GM12873 (cell line): Measurements from ENCODE around the gene APBB1.

Source experiments
- TF ChIP-seq, protein P1 (sequence below): IDR thresholded peaks from 2 replicates; pipeline ENCODE4 v1.5.1; 2012; ENCODE audit warnings: low read depth, mild to moderate bottlenecking, moderate library complexity, low read length, control low read depth; ENCODE audit not compliant: insufficient read depth; ENCODE audit errors: missing control alignments

Gene APBB1

DNA sequence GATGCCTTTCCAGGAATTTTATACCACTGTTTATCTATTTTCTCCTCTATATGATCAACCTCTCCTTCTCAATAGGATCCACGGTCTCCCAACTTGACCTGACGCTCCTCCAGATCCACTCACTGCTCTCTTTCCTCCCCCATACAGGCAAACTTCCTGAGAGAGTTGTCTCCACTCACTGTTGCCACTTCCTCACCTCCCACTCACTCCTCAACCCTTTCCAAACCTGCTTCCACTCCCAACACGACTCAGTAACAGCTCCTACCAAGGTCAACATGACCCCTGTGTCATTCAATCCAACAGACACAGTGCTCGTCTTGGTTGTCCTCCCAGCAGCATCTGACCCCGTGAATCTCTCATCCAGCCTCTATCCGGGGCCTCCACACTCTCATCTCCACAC, 3.1 kb downstream of the APBB1 start:
- TF ChIP-seq, protein P1, sequence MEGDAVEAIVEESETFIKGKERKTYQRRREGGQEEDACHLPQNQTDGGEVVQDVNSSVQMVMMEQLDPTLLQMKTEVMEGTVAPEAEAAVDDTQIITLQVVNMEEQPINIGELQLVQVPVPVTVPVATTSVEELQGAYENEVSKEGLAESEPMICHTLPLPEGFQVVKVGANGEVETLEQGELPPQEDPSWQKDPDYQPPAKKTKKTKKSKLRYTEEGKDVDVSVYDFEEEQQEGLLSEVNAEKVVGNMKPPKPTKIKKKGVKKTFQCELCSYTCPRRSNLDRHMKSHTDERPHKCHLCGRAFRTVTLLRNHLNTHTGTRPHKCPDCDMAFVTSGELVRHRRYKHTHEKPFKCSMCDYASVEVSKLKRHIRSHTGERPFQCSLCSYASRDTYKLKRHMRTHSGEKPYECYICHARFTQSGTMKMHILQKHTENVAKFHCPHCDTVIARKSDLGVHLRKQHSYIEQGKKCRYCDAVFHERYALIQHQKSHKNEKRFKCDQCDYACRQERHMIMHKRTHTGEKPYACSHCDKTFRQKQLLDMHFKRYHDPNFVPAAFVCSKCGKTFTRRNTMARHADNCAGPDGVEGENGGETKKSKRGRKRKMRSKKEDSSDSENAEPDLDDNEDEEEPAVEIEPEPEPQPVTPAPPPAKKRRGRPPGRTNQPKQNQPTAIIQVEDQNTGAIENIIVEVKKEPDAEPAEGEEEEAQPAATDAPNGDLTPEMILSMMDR: no peak

GRCh38 chr11:6414874-6415328, 4.0 kb downstream of the APBB1 start:
- TF ChIP-seq, protein P1: no peak

- TF ChIP-seq, protein P1: no peak
Measured at GRCh38 chr11:6413791-6414201, 5.1 kb downstream of the APBB1 start.

DNA sequence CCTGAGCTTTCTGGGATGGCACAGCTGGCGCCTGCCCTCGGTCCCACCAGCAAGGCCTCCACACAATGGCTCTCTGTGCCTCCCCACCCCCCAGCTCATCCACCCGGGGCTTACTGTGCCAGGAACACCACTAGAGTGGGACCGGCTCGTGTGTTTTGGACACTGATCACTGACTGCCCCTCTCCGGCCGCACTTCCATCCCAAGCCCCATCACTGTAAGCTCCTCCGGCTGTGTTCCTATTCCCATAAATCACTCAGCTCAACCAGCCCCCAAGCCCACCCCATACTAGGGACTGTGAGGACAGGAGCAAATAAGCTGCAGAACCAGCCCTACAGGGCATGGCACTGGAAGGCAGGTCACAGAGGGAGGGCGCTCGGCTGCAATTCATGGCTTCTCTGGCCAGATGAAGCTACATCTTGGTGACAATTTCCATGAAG, 7.3 kb downstream of the APBB1 start:
- TF ChIP-seq, protein P1: no peak

GRCh38 chr11:6410695-6411430, 8.0 kb downstream of the APBB1 start:
- TF ChIP-seq, protein P1: no peak

DNA sequence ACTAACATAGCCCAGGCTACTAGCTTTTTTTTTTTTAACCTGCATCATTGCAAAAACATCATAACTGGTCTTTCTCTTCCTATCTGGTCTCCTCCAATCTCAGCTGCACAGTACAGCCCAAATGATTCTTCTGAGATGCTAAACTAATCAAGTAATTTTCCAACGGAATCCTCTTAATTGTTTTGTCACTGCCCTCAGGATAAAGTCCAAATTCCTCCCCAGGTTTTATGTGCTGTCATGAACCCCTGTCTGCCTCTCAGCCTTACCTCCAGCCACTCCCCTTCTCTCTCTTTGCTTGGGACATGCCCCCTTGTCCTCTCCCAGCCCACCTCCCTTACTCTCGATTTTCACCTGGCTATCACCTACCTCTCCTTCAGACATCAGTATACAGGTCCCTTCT, 12.5 kb downstream of the APBB1 start:
- TF ChIP-seq, protein P1: no peak

DNA sequence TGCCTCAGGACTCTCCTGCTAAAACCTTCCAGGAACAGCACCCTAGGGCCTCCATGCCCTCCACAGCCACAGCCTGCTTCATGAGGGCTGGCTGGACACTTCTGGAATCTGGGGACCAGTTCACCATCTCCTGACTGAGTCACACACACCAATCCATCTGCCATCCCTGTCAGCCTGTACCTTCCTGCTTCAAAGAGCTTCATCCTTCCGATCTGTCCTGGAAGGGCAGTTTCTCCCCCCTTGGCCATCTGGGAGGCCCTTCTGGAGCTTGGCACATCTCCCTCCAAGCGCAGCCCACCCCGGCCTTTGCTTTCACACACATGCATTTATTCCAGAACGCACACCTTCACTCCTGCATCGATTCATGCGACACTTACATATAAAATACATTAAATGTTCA, 13.0 kb downstream of the APBB1 start:
- TF ChIP-seq, protein P1: no peak
